AG04449 (cell line): ENCODE measurements around the gene CNN1.
"Not testable (repeated sequence)": the region's sequence is repeated elsewhere in the genome, so short reads cannot be mapped to it uniquely, and the experiment has no call there.

Experiments
- CTCF ChIA-PET: fragments of 350-600 bp; formaldehyde crosslinking; extraction: SDS; loops from one replicate; lab custom pipeline; 2021; ENCODE audit warnings: antibody characterized with exemption; lab: Yijun Ruan, JAX
- POLR2A ChIA-PET: fragments of 400-600, 350-600 bp; formaldehyde crosslinking; extraction: SDS; loops from one replicate; lab custom pipeline; 2020; ENCODE audit warnings: antibody characterized with exemption, inconsistent platforms; lab: Yijun Ruan, JAX
- DNase-seq: peaks from one replicate; pipeline ENCODE4 v3.0.0-alpha.2; 2010; ENCODE audit warnings: low read depth, low spot score
- H3K4me3 ChIP-seq: 2 replicates; pipeline ENCODE4 v1.5.1; 2011; ENCODE audit warnings: low read depth, mild to moderate bottlenecking, control low read depth, low read length
- TF ChIP-seq, protein P1 (sequence below): IDR thresholded peaks from one replicate; pipeline ENCODE4 v1.5.1; 2011; ENCODE audit warnings: mild to moderate bottlenecking, moderate library complexity, low read length, control low read depth, inconsistent platforms; ENCODE audit not compliant: insufficient read depth; ENCODE audit errors: missing control alignments

The CNN1 gene

DNA sequence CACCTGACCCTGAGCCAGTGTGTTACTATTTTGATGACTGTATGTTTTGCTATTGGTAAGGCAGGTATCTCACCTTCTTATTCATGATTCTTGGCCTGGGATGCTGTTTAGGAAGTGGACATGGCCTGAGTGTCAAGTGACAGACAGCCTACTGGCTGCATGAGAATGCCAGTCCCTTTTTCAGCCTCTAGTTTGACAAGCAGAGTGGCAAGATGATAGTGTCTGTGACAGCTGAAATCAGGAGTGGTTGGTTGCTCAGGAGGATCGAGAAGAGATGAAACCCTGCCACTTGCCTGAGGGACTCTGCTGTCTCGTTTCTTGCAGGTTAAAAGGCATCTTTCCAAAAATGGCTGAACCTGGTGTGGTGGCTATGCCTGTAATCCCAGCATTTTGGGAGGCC, 27.5 kb downstream of the CNN1 start:
- POLR2A ChIA-PET: no interaction called here

DNA sequence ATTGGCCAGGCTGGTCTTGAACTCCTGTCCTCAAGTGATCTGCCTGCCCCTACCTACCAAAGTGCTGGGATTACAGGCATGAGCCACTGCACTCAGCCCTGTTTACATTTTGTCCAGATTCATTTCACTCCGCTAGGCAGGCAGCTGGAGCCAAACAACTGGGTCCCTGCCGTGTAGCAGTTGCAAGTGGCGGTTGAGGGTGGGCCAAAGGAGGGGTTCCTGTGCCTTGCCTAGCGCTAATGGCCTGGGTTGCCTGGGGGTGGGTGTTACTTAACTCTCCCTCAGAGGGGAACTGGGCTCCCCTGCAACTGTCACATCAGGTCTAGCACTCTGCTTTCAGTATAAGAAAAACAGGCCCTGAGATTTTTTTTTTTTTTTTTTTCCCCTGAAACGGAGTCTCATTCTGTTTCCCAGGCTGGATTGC, 31.4 kb downstream of the CNN1 start:
- CTCF ChIA-PET: interaction anchor here (2.4 kb wide), 1 partner anchor 10 kb away, joined by 12 read pairs; no protein-coding TSS in a partner anchor
- POLR2A ChIA-PET: no interaction called here
- no peak for DNase-seq
- H3K4me3 ChIP-seq: no peak overlapping the region
- TF ChIP-seq, protein P1, sequence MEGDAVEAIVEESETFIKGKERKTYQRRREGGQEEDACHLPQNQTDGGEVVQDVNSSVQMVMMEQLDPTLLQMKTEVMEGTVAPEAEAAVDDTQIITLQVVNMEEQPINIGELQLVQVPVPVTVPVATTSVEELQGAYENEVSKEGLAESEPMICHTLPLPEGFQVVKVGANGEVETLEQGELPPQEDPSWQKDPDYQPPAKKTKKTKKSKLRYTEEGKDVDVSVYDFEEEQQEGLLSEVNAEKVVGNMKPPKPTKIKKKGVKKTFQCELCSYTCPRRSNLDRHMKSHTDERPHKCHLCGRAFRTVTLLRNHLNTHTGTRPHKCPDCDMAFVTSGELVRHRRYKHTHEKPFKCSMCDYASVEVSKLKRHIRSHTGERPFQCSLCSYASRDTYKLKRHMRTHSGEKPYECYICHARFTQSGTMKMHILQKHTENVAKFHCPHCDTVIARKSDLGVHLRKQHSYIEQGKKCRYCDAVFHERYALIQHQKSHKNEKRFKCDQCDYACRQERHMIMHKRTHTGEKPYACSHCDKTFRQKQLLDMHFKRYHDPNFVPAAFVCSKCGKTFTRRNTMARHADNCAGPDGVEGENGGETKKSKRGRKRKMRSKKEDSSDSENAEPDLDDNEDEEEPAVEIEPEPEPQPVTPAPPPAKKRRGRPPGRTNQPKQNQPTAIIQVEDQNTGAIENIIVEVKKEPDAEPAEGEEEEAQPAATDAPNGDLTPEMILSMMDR: no peak

More for the DNA sequence above, 27.5 kb downstream of the CNN1 start:
- no peak overlapping the region for H3K4me3 ChIP-seq
- no peak for DNase-seq
- TF ChIP-seq, protein P1: no peak
- CTCF ChIA-PET: no interaction called here

GRCh38 chr19:11573354-11573753, 34.7 kb downstream of the CNN1 start:
- POLR2A ChIA-PET, DNase-seq, H3K4me3 ChIP-seq: not testable (repeated sequence)
- CTCF ChIA-PET: interaction anchor here (1.4 to 14.8 kb wide), 2 partner anchors 12 to 37 kb away, joined by 3 to 123 read pairs; partner anchors contain the start of gene ELOF1

GRCh38 chr19:11573763-11574162, 35.1 kb downstream of the CNN1 start:
- DNase-seq, H3K4me3 ChIP-seq, POLR2A ChIA-PET: not testable (repeated sequence)
- CTCF ChIA-PET: interaction anchor here (1.5 to 14.8 kb wide), 2 partner anchors 13 to 16 kb away, joined by 4 to 123 read pairs; partner anchors contain the start of gene ELOF1

DNA sequence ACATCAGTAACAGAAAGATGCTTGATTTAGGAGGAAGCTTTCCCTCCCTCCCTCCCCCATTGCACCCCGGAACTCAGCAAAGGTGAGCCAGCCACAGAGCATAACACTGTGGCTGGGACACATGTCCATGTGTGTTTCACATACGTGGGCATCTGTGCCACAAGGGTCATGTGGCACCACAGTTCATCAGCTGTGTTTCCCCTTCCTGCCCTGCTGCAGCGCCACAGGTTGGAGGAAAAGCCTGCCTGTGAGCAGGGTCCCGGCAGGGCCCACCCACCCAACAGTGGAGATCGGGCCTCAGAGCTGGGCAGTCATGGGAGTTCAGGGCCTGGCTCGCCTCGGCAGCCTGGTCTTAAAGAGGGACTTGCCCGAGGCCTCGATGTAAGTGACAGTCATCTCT, 36.0 kb downstream of the CNN1 start:
- no peak overlapping the region for H3K4me3 ChIP-seq
- ChIA-PET CTCF (interaction anchor here (0.7 to 14.8 kb wide), 3 partner anchors 12 to 15 kb away, joined by 3 to 123 read pairs (median 4); partner anchors contain the start of gene ELOF1), POLR2A (no interaction called here)
- no peak for DNase-seq
- TF ChIP-seq, protein P1: no peak

GRCh38 chr19:11576227-11576626, 37.6 kb downstream of the CNN1 start:
- TF ChIP-seq, protein P1: no peak
- ChIA-PET CTCF (interaction anchor here (14.8 kb wide), 1 partner anchor 15 kb away, joined by 123 read pairs; the partner anchor contains the start of gene ELOF1), POLR2A (no interaction called here)
- no peak for DNase-seq
- H3K4me3 ChIP-seq: no peak overlapping the region

GRCh38 chr19:11577451-11578257, 39.0 kb downstream of the CNN1 start, which contains the start of gene ACP5:
TSS of gene ACP5 (minus strand) at chr19:11577645. CDS start at chr19:11577317, 328 bp downstream.
- CTCF ChIA-PET: interaction anchor here (1.4 to 14.8 kb wide), 3 partner anchors 10 to 16 kb away, joined by 6 to 123 read pairs (median 12); partner anchors contain the start of gene ELOF1
- POLR2A ChIA-PET: no interaction called here

More at GRCh38 chr19:11577451-11578257, 39.0 kb downstream of the CNN1 start, which contains the start of gene ACP5:
- TF ChIP-seq, protein P1: no peak
- no peak within 1 kb of the TSS for H3K4me3 ChIP-seq
- DNase-seq: no peak
